HepG2 (cell line): ENCODE data around the gene MVK.

ENCODE experiments used
- MAZ ChIP-seq, 2 experiments: sonication (generic) in 1 of 2; formaldehyde crosslinking in 1 of 2; IDR thresholded peaks; 2 replicates each; pipeline versions ENCODE4 v1.5.0 to v1.6.1; 2012 to 2020; ENCODE audit warnings: low read depth in 2 of 2, mild to moderate bottlenecking in 2 of 2, borderline replicate concordance in 1 of 2, improper control_type of control experiment in 1 of 2, low read length in 1 of 2, missing genetic modification reagents in 1 of 2, moderate library complexity in 1 of 2
- SP1 ChIP-seq, 2 experiments: fragments of 450-650 bp in 1 of 2; sonication (generic) in 1 of 2; formaldehyde crosslinking in 1 of 2; IDR thresholded peaks; 2 replicates each; pipeline versions ENCODE4 v1.4.0 to v1.6.1; 2016 to 2020; ENCODE audit warnings: missing genetic modification reagents in 1 of 2

GRCh38 chr12:109583733-109584132 lies 10.1 kb downstream of the MVK start:
- TF ChIP-seq MAZ (IDR thresholded peaks at IDR 0.05; ENCODE audit: borderline replicate concordance, low read depth, low read length) (no peak), MAZ (CRISPR knock-in tag; IDR thresholded peaks at IDR 0.05; ENCODE audit: low read depth) (no peak), SP1 (IDR thresholded peaks at IDR 0.05) (no peak), SP1 (CRISPR knock-in tag; IDR thresholded peaks at IDR 0.05) (no peak)
